Measurements from ENCODE around the gene MEP1B.
A peak's percentile ranks its signal among the peaks of the same experiment; 100 is the strongest.
"Not testable (repeated sequence)": the region's sequence is repeated elsewhere in the genome, so short reads cannot be mapped to it uniquely, and the experiment has no call there.

MEP1B gene

DNA sequence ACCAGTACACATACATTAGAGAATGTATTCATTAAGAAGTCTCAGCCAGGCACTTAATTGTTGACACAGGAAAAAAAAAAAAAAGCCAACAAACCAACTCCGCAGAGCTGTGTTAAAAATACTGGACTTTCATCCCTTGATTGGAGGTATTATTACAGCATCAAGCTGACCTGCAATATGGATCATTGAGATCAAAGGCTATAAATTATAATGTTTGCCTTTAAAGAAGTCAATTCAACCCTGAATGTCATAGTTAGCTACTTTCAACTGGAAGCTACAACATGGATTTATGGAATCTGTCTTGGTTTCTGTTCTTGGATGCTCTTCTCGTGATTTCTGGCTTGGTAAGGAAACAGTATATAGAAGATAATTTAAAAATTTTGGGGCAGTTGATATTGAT, at the start of gene MEP1B:
MEP1B (plus strand) TSS at position 250 of the 400 bp plus-strand sequence; CDS start at position 282, 32 bp downstream.
- in situ Hi-C loops (cut with MboI; ENCODE audit: low pct_unique_long_range_greater_than_20kb, low sequenced_read_pairs): no loop called here
- no peak for DNase-seq

DNA sequence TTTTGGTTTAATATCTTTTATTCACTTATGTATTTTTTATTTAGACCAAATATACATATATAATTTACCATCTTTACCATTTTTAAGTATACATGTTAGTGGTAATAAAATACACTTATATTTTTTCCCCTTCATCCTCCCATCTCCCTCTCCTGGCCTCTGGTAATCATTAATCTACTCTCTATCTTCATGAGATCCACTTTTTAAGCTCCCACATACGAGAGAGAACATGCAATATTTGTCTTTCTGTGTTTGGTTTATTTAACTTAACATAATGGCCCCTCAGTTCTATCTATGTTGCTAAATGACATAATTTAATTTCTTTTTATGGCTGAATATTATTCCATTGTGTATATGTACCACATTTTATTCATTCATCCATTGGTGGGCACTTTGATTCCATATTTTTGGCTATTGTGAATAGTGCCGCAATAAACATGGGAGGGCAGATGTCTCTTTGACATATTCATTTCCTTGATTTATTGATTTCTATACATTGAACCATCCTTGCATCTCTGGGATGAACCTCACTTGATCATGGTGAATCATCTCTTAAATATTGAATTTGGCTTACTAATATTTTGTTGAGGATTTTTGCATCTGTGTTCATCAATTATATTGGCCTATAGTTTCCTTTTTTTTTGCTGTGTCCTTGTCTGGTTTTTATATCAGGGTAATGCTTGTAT, 41.5 kb upstream of the MEP1B start:
- in situ Hi-C loops (cut with MboI; ENCODE audit: low pct_unique_long_range_greater_than_20kb, low sequenced_read_pairs): no loop called here
- DNase-seq: no peak

DNA sequence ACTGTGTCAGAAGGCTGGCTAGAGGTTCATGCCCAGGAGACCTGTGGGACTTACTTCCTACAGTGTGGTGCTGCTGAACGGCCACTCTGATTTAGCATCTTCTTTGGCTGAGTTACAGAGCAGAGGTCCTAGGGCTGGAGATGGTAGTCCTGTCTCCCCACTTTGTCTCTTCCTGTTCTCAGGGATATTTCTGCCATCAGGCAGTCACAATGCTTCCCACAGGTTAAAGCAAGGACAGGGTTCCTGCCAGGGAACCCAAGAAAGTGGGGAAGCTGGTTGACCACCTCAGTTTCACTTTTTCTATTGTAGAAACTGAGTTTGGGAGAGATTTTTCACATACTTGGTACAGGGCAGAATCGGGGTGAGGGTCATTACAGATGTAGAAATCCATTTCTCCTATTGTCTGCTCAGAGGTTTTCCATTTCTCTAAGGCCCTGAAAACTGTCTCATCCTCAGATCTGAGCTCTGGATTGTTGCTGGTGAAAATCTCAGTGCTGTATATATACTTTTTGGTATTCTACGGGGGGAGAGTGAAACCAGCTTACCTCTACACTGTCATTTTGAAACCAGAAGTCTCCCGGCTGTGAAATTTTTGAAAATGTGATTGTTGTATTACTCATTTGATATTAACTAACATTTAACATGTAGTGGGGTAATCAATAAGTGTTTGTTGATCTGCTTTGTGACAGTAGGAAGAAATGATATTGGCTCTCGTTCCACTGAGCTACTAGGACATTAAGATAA, 37.0 kb upstream of the MEP1B start:
- in situ Hi-C loops (cut with MboI; ENCODE audit: low pct_unique_long_range_greater_than_20kb, low sequenced_read_pairs): loop anchor here (25.0 kb wide), 1 partner anchor 409 kb away; no protein-coding TSS in a partner anchor
- no peak for DNase-seq

DNA sequence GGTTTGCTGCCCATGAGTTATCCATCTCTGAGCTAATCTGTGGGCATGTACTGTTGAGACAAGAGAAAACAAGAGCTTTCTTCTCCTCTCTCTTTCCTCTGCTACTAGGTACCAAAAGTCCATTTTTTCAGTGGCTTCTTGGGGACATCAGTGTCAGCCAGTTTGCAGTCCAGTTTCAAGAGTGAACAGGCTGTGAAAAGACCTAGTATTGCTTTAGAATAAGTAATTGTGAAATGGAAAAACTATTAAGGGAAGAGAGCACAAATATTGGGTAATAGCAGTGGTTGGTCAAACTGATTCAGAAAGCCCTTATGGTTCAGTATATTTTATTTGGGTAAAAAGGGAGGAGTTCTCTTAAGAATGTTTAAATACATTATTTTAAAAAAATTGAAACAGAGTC, 33.0 kb upstream of the MEP1B start:
- no peak for DNase-seq
- in situ Hi-C loops (cut with MboI; ENCODE audit: low pct_unique_long_range_greater_than_20kb, low sequenced_read_pairs): loop anchor here (25.0 kb wide), 1 partner anchor 405 kb away; no protein-coding TSS in a partner anchor

DNA sequence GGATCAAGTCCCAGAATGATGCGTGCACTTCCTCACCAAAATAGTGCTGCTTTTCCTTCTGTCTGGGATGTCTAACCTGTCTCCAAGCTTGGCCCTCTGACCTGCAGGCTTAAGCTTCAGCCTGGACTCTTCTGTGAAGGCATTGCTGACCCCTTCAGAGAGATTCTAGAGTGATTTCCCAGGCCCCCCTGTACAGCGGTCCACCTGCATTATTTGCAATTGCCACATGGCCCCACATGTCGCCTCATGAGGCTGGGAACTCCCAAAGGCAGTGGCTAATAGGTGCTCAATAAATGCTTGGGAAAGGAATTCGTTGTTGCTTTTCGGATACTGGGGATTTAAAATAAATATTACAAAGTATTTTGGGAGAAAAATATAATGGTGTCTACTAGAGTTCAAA, 32.3 kb upstream of the MEP1B start:
- DNase-seq: no peak
- in situ Hi-C loops (cut with MboI; ENCODE audit: low pct_unique_long_range_greater_than_20kb, low sequenced_read_pairs): loop anchor here (25.0 kb wide), 1 partner anchor 405 kb away; no protein-coding TSS in a partner anchor

DNA sequence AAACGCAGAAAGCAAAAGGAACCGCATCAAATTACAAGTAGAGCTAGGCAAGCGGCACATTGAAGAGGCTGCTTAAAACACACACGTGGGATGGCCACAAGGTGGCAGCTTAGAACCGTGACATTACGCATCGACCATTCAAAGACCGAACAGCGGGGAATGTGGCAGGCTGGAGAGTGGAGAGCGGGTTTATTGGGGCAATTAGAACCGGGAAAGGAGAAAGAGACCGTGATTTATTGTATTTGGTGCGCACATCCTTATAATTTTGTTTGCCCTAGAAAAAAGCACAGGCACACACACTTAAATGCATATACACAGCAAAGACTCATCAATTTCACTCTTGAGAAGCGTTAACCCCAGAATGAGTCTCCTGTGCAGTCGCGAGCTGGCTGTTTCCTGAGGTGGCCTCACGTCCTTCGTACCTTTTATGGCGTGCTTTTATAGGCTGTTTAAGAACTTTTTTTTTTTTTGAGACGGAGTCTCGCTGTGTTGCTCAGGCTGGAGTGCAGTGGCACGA, 31.7 kb upstream of the MEP1B start:
- DNase-seq: peak; percentile 87
- in situ Hi-C loops (cut with MboI; ENCODE audit: low pct_unique_long_range_greater_than_20kb, low sequenced_read_pairs): loop anchor here (25.0 kb wide), 1 partner anchor 404 kb away; no protein-coding TSS in a partner anchor

DNA sequence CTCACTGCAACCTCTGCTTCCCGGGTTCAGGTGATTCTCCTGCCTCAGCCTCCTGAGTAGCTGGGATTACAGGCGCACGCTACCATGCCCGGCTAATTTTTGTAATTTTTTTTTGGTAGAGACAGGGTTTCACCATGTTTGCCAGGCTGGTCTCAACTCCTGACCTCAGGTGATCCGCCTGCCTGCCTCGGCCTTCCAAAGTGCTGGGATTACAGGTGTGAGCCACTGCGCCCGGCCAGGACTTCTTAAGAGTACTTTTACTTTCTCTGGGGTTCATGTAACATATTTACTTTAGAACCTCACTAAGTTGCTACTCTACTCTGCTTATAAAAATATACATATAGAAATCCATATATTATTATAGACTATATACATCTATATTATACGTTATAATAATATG, 31.2 kb upstream of the MEP1B start:
- in situ Hi-C loops (cut with MboI; ENCODE audit: low pct_unique_long_range_greater_than_20kb, low sequenced_read_pairs): loop anchor here (25.0 kb wide), 1 partner anchor 404 kb away; no protein-coding TSS in a partner anchor
- not testable (repeated sequence) for DNase-seq

DNA sequence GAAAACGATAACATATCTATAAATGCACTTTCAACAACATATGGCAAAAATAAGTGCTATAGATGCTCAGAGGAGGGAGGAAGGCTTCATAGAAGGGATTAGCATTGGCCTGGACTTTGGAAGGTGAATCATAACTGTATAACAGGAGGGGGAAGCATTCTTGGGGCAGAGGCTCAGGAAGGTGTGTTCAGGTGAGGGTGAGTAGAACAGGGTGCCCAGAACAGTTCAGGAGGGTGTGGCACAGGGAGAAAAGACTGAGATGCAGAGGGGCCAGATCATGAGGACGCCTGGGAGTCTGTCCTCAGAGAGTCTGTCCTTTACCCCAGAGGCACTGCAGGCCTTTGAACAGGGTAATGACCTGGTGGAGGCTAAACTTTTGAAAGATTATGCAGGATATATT, 29.3 kb upstream of the MEP1B start:
- in situ Hi-C loops (cut with MboI; ENCODE audit: low pct_unique_long_range_greater_than_20kb, low sequenced_read_pairs): loop anchor here (25.0 kb wide), 1 partner anchor 402 kb away; no protein-coding TSS in a partner anchor
- DNase-seq: no peak

DNA sequence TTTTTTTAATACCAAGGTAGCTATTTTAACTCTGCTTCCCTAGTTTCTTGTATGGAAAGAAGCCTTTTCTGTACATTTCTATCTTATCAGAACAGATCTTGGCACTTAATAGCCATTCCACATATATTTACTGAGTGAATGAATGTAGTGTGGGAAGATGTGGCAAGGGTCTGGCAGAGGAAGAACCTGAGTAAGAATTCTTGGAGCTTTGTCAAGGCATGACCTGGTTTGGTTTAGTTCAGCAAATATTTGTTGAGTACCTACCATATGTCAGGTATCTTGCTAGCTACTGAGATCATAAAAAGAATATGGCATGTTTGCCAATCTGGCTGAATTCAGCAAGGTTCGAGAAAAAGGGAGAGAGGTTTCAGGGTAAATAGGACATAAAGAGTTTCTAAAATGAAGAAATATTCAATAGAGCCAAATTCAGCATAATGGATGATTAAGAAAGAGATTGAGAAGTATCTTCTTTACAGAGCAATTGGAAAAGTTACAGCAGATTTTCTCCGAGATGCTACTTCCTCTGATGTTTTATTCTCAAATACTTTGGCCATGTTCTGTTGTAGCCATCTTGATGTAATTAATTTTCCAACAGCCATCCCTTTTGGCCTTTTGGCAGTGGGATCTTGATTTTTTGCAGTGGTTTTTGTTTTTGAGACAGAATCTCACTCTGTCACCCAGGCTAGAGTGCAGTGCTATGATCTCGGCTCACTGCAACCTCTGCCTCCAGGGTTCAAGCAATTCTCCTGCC, 21.7 kb upstream of the MEP1B start:
- DNase-seq: no peak
- in situ Hi-C loops (cut with MboI; ENCODE audit: low pct_unique_long_range_greater_than_20kb, low sequenced_read_pairs): loop anchor here (25.0 kb wide), 1 partner anchor 394 kb away; no protein-coding TSS in a partner anchor

DNA sequence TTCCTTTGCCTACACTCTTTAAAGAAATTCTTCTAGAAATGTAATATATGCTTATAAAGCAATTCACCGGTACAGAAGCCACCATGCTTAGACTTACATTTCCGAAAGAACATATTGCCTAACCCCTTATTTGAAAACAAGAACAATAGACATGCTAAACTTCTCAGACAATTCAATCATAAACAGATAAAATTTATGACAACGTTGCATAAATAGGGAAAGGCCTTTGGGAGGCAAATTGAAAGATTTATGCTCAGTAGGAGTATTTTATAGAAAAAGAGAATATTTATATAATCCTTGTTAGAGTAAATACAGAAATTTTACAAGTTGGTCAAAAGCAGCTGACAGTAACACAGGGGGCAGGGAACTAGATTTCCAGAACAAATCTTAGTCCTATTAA, 16.2 kb upstream of the MEP1B start:
- in situ Hi-C loops (cut with MboI; ENCODE audit: low pct_unique_long_range_greater_than_20kb, low sequenced_read_pairs): loop anchor here (25.0 kb wide), 1 partner anchor 389 kb away; no protein-coding TSS in a partner anchor
- DNase-seq: no peak

DNA sequence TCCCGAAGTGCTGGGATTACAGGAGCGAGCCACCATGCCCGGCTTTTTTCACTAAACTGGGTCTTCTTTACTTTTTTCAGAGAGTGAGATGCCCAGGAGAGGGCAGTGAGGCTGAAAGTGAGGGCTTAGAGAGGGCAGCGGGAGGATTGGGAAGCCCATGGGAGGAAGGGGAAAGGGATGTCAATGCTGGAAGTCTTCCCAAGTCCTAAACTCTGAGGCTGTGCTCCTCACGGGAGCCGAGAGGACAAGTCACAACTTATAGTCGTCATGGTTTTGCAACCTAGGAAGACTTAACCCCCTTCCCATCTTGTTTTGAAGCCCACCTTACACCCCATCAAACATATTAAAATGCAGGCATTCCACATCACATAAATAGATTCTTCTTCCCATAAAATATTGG, 15.1 kb upstream of the MEP1B start:
- DNase-seq: no peak
- in situ Hi-C loops (cut with MboI; ENCODE audit: low pct_unique_long_range_greater_than_20kb, low sequenced_read_pairs): loop anchor here (25.0 kb wide), 1 partner anchor 388 kb away; no protein-coding TSS in a partner anchor

DNA sequence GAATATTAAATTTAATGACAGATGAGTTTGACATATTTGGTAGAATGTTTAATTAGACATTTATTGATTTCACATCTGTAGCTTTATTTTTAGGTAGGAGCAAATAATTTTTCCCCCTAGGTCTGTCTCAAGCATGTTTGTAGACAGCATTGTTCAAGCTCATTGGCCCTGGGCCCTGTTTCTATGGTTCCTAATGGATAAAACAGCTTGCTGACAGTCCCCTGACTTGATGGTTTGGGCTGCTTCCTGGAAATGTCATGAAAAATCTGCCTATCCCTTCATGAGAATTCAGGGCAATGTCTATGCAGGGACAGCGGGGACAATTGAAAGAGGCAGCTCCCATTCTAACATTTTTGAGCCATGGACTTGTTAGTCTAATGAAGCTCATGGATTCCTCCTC, 14.6 kb upstream of the MEP1B start:
- no peak for DNase-seq
- in situ Hi-C loops (cut with MboI; ENCODE audit: low pct_unique_long_range_greater_than_20kb, low sequenced_read_pairs): no loop called here

DNA sequence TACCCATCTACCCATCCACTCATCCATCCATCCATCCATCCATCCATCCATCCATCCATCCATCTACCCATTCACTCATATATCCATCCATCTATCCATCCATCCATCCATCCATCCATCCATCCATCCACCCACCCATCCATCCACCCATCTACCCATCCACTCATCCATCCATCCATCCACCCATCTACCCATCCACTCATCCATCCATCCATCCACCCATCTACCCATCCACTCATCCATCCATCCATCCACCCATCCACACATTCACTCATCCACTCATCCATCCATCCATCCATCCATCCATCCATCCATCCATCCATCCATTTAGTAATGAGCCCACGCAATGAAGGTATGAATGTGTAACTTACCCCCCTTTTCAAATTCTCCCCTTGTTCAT, 13.1 kb upstream of the MEP1B start:
- DNase-seq; in situ Hi-C loops (cut with MboI; ENCODE audit: low pct_unique_long_range_greater_than_20kb, low sequenced_read_pairs): not testable (repeated sequence)

DNA sequence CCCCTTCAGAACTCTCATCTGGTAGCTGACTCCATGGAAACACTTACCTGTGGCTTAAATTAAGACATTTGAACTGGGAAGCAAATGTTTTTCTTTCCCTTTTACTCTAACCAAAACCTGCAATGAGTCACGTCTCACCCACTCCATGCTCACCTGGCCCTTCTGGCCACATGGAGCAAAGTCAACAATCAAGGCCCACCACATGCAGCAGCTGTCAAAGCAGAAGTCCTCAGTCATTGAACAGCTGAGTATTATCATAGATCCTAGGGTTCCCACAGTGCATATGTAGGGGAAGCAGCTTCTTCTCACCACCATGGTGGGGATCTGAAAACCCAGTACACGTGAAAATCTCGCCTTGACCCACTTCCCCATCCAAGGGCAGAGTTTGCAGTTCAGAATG, 12.3 kb upstream of the MEP1B start:
- in situ Hi-C loops (cut with MboI; ENCODE audit: low pct_unique_long_range_greater_than_20kb, low sequenced_read_pairs): no loop called here
- no peak for DNase-seq

DNA sequence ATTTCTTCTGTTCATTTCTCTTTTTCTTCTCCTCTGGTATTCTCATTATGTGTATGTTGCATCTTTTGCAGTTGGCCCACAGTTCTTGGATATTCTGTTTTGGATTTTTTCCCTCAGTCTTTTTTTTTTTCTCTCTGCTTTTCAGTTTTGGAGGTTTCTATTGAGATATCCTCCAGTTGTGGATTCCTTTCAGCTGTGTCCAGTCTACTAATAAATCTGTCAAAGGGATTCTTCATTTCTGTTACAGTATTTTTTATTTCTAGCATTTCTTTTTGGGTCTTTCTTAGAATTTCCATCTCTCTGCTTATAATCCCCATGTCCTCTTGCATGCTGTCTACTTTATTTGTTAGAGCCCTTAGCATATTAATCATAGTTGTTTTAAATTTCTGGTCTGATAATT, 6.3 kb upstream of the MEP1B start:
- in situ Hi-C loops (cut with MboI; ENCODE audit: low pct_unique_long_range_greater_than_20kb, low sequenced_read_pairs): no loop called here
- no peak for DNase-seq

DNA sequence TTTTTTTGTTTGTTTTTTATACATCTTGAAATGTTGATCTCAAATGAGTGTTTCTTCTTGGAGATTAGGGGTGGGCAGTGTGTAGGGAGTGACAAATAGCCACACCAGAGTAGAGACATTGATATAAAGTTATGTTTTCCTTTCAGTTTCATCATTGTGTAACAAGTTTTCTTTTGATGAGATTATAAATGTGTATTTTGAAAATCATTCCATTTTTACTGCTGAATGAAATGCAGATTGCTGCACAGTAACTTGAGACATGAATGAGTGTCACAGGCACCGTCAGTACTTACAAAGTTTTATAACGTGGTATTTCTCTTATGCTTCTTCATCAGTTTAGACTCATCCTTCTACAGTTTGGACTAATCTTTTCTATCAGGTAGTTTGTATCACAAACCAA, 370 bp downstream of the MEP1B start:
- DNase-seq: no peak
- in situ Hi-C loops (cut with MboI; ENCODE audit: low pct_unique_long_range_greater_than_20kb, low sequenced_read_pairs): no loop called here

DNA sequence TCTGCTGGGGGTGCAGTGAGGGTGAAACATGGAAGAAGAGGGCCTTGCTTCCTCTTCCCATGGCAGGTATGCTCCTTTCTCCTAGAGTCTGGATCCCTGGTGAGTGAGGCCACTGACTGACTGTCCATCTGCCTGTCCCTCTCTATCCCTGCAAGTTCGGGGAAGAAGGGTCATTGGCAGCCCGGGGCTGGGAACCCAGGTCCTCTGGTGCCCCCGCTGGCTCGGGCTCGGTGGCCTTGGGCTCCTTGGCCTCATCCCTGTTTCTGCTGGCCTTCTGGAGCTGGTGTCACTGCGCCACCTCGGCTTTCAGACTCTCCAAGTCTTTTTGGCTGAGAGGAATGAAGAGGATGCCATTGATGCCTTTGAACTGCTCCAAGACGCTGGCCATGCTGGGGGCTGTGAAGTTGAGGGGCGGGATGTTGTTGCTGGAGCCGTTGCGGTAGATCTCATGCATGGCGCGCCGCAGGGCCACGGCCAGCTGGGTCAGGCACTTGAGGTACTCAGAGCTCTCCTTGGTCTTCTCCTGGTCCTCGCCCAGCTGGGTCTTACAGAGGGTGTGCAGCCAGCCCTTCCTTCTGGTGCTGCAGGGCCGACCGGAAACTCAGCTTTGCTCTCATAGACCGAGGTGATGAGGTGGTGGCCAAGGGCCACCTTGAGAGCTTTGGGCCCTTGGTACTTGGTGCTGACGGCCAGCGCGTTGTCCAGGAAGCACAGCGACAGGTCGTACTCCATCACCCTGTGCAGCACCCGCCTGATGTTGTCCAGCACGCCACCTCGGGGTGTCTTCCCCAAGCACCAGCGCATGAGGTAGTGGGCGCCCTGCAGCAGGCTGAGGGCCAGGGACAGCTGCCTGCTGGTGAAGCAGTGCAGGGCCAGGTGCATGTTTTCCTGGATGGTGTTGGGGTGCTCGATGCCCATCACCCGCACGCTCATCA, 6.3 kb downstream of the MEP1B start:
- in situ Hi-C loops (cut with MboI; ENCODE audit: low pct_unique_long_range_greater_than_20kb, low sequenced_read_pairs): no loop called here

DNA sequence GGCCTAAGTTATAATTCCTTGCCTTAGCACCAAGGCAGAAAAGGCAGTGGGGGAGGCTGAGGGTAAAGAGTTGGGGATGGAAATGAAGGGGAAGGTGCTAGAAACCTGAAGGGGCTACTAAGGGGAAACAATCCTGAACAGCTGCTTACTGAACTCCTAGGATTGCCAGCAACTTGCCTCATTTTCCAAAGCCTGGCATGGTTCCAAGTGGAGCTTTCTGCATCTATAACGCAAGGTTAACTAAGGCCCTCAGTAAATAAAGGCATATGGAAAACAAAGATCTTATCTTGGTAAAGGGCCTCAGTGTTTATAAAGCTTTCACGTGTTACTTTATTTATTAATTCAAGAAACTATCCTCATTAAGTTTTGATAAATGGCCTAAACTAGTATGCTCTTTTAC, 10.9 kb downstream of the MEP1B start:
- in situ Hi-C loops (cut with MboI; ENCODE audit: low pct_unique_long_range_greater_than_20kb, low sequenced_read_pairs): no loop called here
- DNase-seq: no peak

More for the DNA sequence above, 6.3 kb downstream of the MEP1B start:
- no peak for DNase-seq

All from KBM-7 (cell line).